HG03139 (cell line): ENCODE data around the gene PDGFRB.

Experiments
- ATAC-seq: cut with Tn5 transposase; IDR thresholded peaks from one replicate; pipeline ENCODE4 v1.9.1; 2021; ENCODE audit not compliant: unreplicated experiment

The PDGFRB gene

GRCh38 chr5:150164211-150164980, 8.8 kb upstream of the PDGFRB start:
- no peak for ATAC-seq

- ATAC-seq: no peak
These were observed 8.0 kb upstream of the PDGFRB start for GRCh38 chr5:150163547-150164059.

GRCh38 chr5:150163035-150163434, 7.4 kb upstream of the PDGFRB start:
- no peak for ATAC-seq

GRCh38 chr5:150162142-150162513, 6.5 kb upstream of the PDGFRB start:
- no peak for ATAC-seq

- peak; percentile 61 for ATAC-seq
These were observed 5.8 kb upstream of the PDGFRB start for GRCh38 chr5:150161242-150162141.

- no peak for ATAC-seq
These were observed 4.9 kb upstream of the PDGFRB start for GRCh38 chr5:150160448-150161081.

GRCh38 chr5:150159741-150160179, 4.1 kb upstream of the PDGFRB start:
- ATAC-seq: no peak

GRCh38 chr5:150159031-150159430, 3.4 kb upstream of the PDGFRB start:
- ATAC-seq: no peak

- no peak for ATAC-seq
These were observed 2.7 kb upstream of the PDGFRB start for GRCh38 chr5:150158170-150158949.

GRCh38 chr5:150157168-150157567, 1.5 kb upstream of the PDGFRB start:
- no peak for ATAC-seq

- ATAC-seq: no peak
These were observed 895 bp upstream of the PDGFRB start for GRCh38 chr5:150156540-150156939.

- ATAC-seq: no peak
These were observed 353 bp upstream of the PDGFRB start for GRCh38 chr5:150156027-150156368.

GRCh38 chr5:150154618-150155128, 972 bp downstream of the PDGFRB start:
- ATAC-seq: no peak

GRCh38 chr5:150153957-150154617, 1.6 kb downstream of the PDGFRB start:
- no peak for ATAC-seq

- no peak for ATAC-seq
These were observed 2.2 kb downstream of the PDGFRB start for GRCh38 chr5:150153483-150153882.

- ATAC-seq: no peak
These were observed 2.8 kb downstream of the PDGFRB start for GRCh38 chr5:150152636-150153462.

- no peak for ATAC-seq
These were observed 6.0 kb downstream of the PDGFRB start for GRCh38 chr5:150149618-150150017.

GRCh38 chr5:150148117-150148927, 7.3 kb downstream of the PDGFRB start:
- no peak for ATAC-seq
